IPS DF 4.7 (cell line): ENCODE results near the gene MCF2L.

Experiments used
- DNase-seq: peaks from one replicate; pipeline ENCODE4 v3.0.0-alpha.2; 2013; ENCODE audit warnings: low spot score; ENCODE audit errors: extremely low read depth

The MCF2L gene

DNA sequence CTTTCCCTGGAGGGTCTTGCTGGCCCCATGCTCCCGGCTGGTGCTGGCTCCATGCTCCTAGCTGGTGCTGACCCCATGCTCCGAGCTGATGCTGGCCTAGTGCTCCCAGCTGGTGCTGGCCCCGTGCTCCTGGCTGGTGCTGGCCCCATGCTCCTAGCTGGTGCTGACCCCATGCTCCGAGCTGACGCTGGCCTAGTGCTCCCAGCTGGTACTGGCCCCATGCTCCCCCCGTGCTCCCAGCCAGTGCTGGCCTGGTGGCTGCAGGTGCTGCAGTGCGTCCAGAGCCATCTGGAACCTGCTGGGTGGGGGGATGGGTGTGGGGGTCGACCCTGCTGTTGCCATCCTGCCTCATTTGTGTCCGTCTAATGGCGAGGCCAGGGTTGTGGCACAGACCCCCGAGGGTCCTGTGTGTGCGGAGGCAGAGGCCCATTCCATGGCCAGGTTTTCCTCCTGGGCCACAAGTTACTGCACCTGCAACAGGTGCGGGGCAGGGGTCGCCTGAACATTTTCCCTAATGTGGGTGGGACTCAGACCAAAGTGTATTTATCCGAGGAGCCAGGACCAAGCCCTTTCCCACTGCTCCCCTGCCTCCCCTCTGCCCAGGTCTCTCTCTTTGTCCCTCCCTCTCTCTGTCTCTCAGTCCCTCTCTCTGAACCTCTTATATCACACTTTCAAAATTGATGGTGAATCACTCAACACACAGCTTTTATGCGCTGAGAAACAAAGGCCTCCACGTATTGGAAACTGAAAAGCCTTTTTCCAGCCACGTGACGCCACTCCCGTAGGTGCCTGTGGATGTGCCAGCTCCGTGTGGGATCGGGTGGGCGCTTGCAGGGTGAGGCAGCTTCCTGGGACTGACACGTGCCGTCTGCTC, 45.1 kb downstream of the MCF2L start:
- DNase-seq, result no peak

DNA sequence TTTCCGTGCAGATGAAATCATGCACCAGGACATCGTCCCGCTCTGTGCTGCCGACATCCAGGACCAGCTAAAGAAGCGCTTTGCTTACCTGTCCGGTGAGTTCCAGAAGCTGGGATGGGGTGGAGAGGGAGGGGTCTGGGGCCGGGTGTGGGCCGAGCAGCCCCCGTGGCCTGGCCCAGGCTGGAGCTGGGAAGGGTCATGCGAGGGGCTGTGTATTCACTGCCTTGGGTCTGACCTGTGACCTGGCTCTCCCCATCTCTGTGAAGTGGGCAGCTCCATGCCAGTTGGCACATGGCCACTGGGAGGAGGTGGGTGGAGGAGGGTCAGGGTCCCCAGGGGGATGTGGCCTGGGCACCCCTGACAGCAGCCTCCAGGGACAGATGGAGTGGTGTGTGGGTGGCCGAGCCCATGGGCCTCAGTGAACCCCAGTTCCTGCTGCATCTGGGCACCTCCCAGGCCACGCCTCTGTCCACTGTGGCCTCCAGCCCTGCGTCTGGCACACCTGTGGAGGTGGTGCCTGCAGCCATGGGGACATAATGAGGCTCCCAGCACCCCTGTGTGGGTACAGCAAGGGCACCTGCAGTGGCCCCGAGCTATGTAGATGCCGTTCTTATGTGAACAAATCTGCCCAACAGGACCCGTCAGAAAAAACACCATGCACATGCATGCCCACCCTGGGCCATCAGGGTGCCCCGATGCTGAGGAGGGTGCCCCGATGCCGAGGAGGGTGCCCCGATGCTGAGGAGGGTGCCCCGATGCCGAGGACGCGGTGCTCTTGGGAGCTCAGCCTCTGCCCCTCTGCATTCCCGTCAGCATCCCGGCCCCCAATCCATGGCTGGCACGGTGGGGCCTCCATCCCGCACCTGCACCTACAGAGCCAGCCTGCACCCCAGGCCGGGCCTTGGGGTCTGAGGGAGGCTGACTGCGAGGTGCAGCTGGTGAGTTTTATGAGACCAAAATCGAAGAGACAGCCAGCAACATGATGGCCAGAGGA, 46.0 kb downstream of the MCF2L start:
- DNase-seq, result no peak

GRCh38 chr13:113015826-113016525, 47.0 kb downstream of the MCF2L start:
- DNase-seq, result no peak

- no peak for DNase-seq
These were observed 47.7 kb downstream of the MCF2L start for GRCh38 chr13:113016526-113017295.

DNA sequence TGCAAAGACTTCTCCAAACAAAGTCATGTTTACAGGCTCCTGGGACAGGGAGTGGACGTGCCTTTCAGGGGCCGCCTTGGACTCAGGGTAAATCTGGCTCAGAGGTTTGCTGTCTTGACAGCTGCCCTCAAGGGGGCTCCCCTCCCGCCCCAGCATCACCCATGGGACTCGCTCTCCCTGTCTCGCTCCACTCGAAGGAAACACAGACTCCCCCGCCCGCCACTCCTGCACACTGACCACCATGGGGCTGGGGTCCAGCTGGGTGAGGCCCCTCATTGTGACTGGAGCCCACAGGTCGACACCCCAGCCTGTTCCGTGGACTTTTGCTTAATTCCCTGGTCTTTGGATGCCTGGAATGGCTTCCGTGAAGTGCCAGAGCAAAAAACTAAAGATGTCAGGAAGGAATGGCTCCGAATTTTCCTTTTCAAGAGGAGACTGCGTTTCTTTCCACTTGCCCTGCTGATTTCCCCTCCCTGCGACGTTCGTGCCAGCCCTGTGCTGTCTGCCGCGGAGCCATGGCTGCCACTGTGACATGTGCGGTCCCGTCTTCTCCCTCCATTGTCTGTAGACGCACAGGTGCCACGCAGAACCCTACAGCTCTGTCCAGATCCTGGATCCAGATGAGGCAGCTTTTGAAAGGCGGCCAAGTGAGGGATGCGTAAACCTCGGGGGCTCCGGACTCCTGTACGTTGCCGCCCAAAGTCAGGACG, 48.6 kb downstream of the MCF2L start:
- no peak for DNase-seq

DNA sequence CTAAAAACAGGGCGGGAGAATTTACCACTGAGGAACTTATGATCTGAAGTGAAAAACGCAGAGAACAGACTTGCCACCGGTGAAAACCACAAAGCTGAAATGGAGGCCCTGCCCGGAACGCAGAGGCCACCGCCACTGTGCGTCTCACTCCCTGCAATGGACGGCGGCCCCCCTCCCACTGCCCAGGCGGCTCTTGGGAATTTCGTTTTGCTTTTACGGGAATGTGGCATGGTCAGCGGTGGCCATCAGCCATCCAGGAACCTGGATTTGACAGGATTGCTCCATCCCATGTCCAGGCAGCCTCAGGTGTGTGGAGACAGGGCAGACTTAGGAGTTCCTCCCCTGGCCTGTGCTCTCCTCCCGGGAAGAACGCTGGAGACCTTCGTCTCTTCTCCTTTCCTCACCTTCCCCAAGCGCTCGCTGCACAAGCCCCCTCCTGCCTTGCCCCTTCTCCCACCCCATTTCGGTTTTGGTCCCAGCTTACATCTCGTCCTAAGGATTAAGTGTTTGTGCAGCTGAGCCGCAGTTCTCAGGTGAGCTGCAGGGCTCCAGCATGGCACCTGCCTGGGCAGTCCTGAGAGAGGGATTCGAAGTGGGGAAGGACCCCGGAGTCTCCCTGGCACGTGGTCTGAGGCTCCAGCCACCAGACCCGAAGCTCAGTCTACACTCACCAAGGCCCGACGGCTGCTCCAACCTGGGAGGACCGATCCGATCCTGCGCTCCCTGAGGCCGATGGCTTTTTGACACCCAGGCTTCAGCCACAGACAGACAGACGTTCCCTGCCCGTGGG, 49.9 kb downstream of the MCF2L start:
- no peak for DNase-seq

GRCh38 chr13:113020323-113021080, 51.5 kb downstream of the MCF2L start:
- no peak for DNase-seq

GRCh38 chr13:113021391-113021790, 52.4 kb downstream of the MCF2L start:
- DNase-seq, result no peak

GRCh38 chr13:113021811-113022210, 52.8 kb downstream of the MCF2L start:
- no peak for DNase-seq

DNA sequence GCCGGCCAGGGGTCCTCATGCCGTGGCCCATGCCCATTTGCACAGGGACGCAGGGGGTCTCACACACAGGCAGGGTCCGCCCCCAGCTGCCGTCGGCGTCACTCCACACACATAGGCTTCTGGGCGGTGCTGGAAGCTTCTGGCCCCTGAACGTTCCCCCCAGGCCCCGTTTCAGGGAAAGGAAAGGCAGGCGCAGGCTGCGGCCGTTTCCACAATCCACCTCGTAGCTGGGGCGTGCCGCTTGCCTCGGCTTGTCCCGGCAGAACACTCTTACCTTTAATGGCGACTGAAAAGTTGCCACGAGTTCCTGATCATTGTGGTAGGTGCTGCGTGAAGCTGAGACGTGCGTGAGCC, 53.4 kb downstream of the MCF2L start:
- no peak for DNase-seq

GRCh38 chr13:113022745-113023574, 53.9 kb downstream of the MCF2L start:
- no peak for DNase-seq

DNA sequence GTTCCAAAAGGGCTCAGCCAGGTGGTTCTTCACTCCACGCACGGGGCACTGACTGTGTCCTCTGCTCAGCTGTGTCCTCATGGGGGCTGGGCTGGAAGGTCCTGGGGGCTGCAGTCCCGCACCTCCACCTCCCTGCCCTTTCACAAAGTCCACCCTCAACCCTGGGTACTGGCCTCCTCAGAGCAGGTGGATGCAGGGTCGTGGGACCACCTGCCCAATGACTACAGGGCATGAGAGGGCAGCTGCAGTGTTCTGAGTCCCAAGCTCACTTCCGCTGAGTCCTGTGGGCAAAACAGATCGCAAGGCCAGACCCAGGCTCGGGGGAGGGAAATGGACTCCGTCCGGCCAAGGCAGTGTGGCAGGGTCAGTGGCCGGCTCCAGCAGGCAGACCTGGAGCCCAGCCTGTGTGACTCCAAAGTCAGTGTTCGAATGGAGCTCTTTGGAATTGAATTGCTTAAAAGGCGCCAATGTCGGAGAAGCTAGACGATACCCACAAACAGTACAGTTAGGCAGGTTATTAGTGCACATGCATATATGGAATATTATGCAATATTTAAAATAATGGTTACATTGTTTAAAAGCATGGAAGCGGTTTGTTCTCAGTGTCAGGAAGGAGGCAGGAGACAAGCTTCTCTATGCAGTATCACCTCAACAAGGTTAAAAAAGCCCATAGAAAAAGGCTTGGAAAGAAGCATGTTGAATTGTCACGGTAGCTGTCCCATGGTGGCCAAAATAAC, 54.8 kb downstream of the MCF2L start:
- no peak for DNase-seq

DNA sequence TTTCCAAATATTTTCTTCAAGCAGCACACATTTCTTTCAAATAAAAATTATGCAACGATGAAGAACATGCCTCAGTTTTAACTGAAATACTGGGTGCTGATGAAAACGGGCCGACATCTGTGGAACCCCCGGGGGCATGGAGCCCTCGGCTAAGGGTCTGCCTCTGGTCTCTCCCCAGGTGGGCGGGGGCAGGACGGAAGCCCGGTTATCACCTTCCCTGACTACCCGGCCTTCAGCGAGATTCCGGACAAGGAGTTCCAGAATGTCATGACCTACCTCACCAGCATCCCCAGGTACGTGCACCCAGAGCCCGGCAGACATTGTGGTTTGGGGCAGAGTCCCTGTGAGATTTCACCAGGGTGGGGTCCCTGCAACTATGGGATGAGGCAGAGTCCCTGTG, 55.5 kb downstream of the MCF2L start:
- no peak for DNase-seq

GRCh38 chr13:113026391-113026910, 57.4 kb downstream of the MCF2L start:
- DNase-seq, result no peak

- DNase-seq, result no peak
These were observed 58.1 kb downstream of the MCF2L start for GRCh38 chr13:113027095-113027494.

GRCh38 chr13:113027566-113027965, 58.6 kb downstream of the MCF2L start:
- DNase-seq, result no peak
